ENCODE measurements around the gene SIRT3. TPM values are rescaled to one million over a fixed set of nuclear protein-coding genes. Genes with fewer than 3 reads are reported as not detected.
"Not testable (repeated sequence)": the region's sequence is repeated elsewhere in the genome, so short reads cannot be mapped to it uniquely, and the experiment has no call there.

The SIRT3 gene
- total and polyA plus RNA-seq, 2 of the 13 experiments (the other 11 are each of a cell fraction or from before 2014, with no cell fraction given), result 15.1 to 18.2 TPM

GRCh38 chr11:268716-269145 lies 32.6 kb upstream of the SIRT3 start (continued):
- TF ChIP-seq ARID4A (CRISPR knock-in tag; IDR thresholded peaks at IDR 0.05; ENCODE audit: borderline replicate concordance) (peak; percentile 33; the same call in 1 of the 2 replicates), RBAK (CRISPR knock-in tag; IDR thresholded peaks at IDR 0.05) (0 out of 2 replicates have a peak, but pooled peaks have one; percentile 71), FOXP1 (CRISPR knock-in tag; IDR thresholded peaks at IDR 0.05) (peak; percentile 57; the same call in 1 of the 2 replicates), ZMYM3 (CRISPR knock-in tag; IDR thresholded peaks at IDR 0.05) (peak; percentile 36; the same call in 1 of the 2 replicates)
- TF ChIP-seq FOXP1 (IDR thresholded peaks at IDR 0.05), result not testable (repeated sequence)

- Histone ChIP-seq H3K27ac (ENCODE audit: extremely low read length, insufficient read depth, low read length) (no peak overlapping the region), H3K4me3 (replicated peaks in 1 of 3; ENCODE audit: insufficient read depth in 1 of 3, low read depth in 2 of 3, low read length in 3 of 3) (no peak overlapping the region), H3K9ac (ENCODE audit: insufficient read depth, low read depth, low read length) (no peak overlapping the region), H3K4me1 (ENCODE audit: insufficient read depth, low read length) (peaks cover 44% of the 10 kb centered on the region), H3K79me2 (ENCODE audit: insufficient read depth, low read length) (no peaks in the 10 kb centered on the region), H3K36me3 (replicated peaks in 1 of 2; ENCODE audit: control insufficient read depth in 1 of 2, insufficient read depth in 2 of 2, low read length in 2 of 2) (no peaks in the 10 kb centered on the region), H3K27me3 (ENCODE audit: control insufficient read depth in 1 of 2, insufficient read depth in 2 of 2, low read length in 2 of 2) (peaks cover 0 to 22% of the 10 kb centered on the region in 2 experiments; a peak in 3 of 5 replicates), H2AFZ (ENCODE audit: low read length) (no peak overlapping the region), H4K20me1 (ENCODE audit: insufficient read depth, low read length) (no peaks in the 10 kb centered on the region), H3K4me2 (ENCODE audit: low read depth, low read length) (peak overlapping the region; percentile 40), H3K9me3 (ENCODE audit: low read length) (peaks cover 5% of the 10 kb centered on the region; the same call in 1 of the 2 replicates)
- no peak for FAIRE-seq
- DNase-seq (ENCODE audit: low spot score), result no peak
- intact Hi-C loops (cut with micrococcal nuclease; ENCODE audit: unreplicated experiment) (no loop called here), in situ Hi-C loops (cut with HindIII; ENCODE audit: extremely low pct_ligation_motif_present, low pct_unique_long_range_greater_than_20kb) (no loop called here)
- WGBS (ENCODE audit: low lambda C conversion rate), result 37% methylated on average over 14 of the region's 18 CpGs
- TF ChIP-seq SMAD9 (CRISPR knock-in tag; IDR thresholded peaks at IDR 0.05), result no peak
- TF ChIP-seq PCBP1 (IDR thresholded peaks at IDR 0.05; ENCODE audit: borderline replicate concordance, low read depth, low read length), result 0 out of 2 replicates have a peak, but pooled peaks have one; percentile 68
- 0 out of 2 replicates have a peak, but pooled peaks have one; percentile 6 for TF ChIP-seq UBTF (CRISPR knock-in tag; IDR thresholded peaks at IDR 0.05)
- TF ChIP-seq HNRNPK (IDR thresholded peaks at IDR 0.05; ENCODE audit: low read depth, low read length, poor library complexity, severe bottlenecking), result peak; percentile 36
- peak; percentile 19; the same call in 2 of the 3 replicates for ATAC-seq
- POLR2A ChIA-PET, result interaction anchor here (1.1 to 1.8 kb wide), 2 partner anchors 61 to 130 kb away, joined by 3 to 9 read pairs; partner anchors contain the start of genes BET1L and RIC8A
- CTCF ChIA-PET (ENCODE audit: low intra/inter-chr PET ratio, low total read pairs), result no interaction called here
- no TSS peak for BruUV-seq (replicated peaks)
Measured at GRCh38 chr11:267491-267994, 31.4 kb upstream of the SIRT3 start.
